HepG2 (cell line): ENCODE data around the gene PRKAR1A. TPM values are rescaled to one million over a fixed set of nuclear protein-coding genes. Genes with fewer than 3 reads are reported as not detected.

Experiments
- ELF4 ChIP-seq: sonication (generic); formaldehyde crosslinking; IDR thresholded peaks from 2 replicates; pipeline ENCODE4 v1.5.0; 2020; ENCODE audit warnings: missing genetic modification reagents, mild to moderate bottlenecking, moderate library complexity, borderline replicate concordance
- HDAC6 ChIP-seq: fragments of 200-600 bp; sonication (generic); IDR thresholded peaks from 2 replicates; pipeline ENCODE4 v1.7.0; 2017; ENCODE audit warnings: mild to moderate bottlenecking, antibody characterized with exemption, low read length, low read depth
- HMGXB3 ChIP-seq: sonication (generic); formaldehyde crosslinking; IDR thresholded peaks from 2 replicates; pipeline ENCODE4 v1.4.0; 2020; ENCODE audit warnings: missing genetic modification reagents, borderline replicate concordance
- ISX ChIP-seq: sonication (generic); formaldehyde crosslinking; conservative IDR thresholded peaks from 2 replicates; pipeline ENCODE4 v1.5.0; 2020; ENCODE audit warnings: missing genetic modification reagents
- SIN3A ChIP-seq: IDR thresholded peaks from 2 replicates; pipeline ENCODE4 v1.6.1; 2011; ENCODE audit warnings: low read depth, mild to moderate bottlenecking, control low read depth, low read length, borderline replicate concordance
- XBP1 ChIP-seq: sonication (generic); formaldehyde crosslinking; IDR thresholded peaks from 2 replicates; pipeline ENCODE4 v1.5.0; 2020; ENCODE audit warnings: missing genetic modification reagents
- ZBTB25 ChIP-seq: IDR thresholded peaks from 2 replicates; pipeline ENCODE4 v1.6.1; 2018; ENCODE audit warnings: missing genetic modification reagents
- ZBTB42 ChIP-seq: sonication (generic); formaldehyde crosslinking; IDR thresholded peaks from 2 replicates; pipeline ENCODE4 v1.5.0; 2020; ENCODE audit warnings: mild to moderate bottlenecking, missing genetic modification reagents
- ZNF407 ChIP-seq: sonication (generic); formaldehyde crosslinking; IDR thresholded peaks from one replicate; pipeline ENCODE4 v1.5.1; 2020; ENCODE audit warnings: mild to moderate bottlenecking, missing genetic modification reagents; ENCODE audit errors: not compliant biosample characterization
- ZNF431 ChIP-seq: sonication (generic); formaldehyde crosslinking; IDR thresholded peaks from 2 replicates; pipeline ENCODE4 v1.9.0; 2022; ENCODE audit warnings: missing genetic modification reagents, low read depth, mild to moderate bottlenecking, borderline replicate concordance
- ZNF546 ChIP-seq: sonication (generic); formaldehyde crosslinking; conservative IDR thresholded peaks from 2 replicates; pipeline ENCODE4 v1.8.1; 2023; ENCODE audit warnings: mild to moderate bottlenecking, missing genetic modification reagents
- ZNF703 ChIP-seq: sonication (generic); formaldehyde crosslinking; IDR thresholded peaks from 2 replicates; pipeline ENCODE4 v1.5.1; 2020; ENCODE audit warnings: missing genetic modification reagents, mild to moderate bottlenecking, moderate library complexity, borderline replicate concordance
- ZNF737 ChIP-seq: sonication (generic); formaldehyde crosslinking; IDR thresholded peaks from 2 replicates; pipeline ENCODE4 v1.5.0; 2020; ENCODE audit warnings: missing genetic modification reagents, mild to moderate bottlenecking, borderline replicate concordance
- ZNF782 ChIP-seq: sonication (generic); formaldehyde crosslinking; IDR thresholded peaks from 2 replicates; pipeline ENCODE4 v1.4.0; 2020; ENCODE audit warnings: missing genetic modification reagents, mild to moderate bottlenecking, borderline replicate concordance
- polyA plus RNA-seq, 8 experiments: library from polyadenylated mRNA; depleted of rRNA in 3 of 8; stranded (reverse) in 7 of 8; unstranded in 1 of 8; fragments of >200 nt; fragmentation: Illumina TruSeq in 4 of 8; extraction: Trizol in 4 of 8; gene quantifications; 2 replicates each; pipeline versions ENCODE4 v1.2.1 to v1.2.3, GENCODE V29; 2011 to 2016; ENCODE audit warnings: low read depth in 4 of 8, missing spikeins in 1 of 8, mixed read lengths in 1 of 8; ENCODE audit not compliant: insufficient read depth in 1 of 8
- total RNA-seq, 5 experiments: library from RNA; depleted of rRNA; stranded (reverse); fragments of >200 nt; fragmentation: Illumina TruSeq; extraction: Trizol; gene quantifications; 2 replicates each; pipeline ENCODE4 v1.2.3, GENCODE V29; 2016; ENCODE audit warnings: low read depth in 1 of 5

PRKAR1A gene
- total and polyA plus RNA-seq, 2 of the 13 experiments (the other 11 are each of a cell fraction or from before 2014, with no cell fraction given): 265 to 266 TPM

- no peak for TF ChIP-seq ZBTB25 (CRISPR knock-in tag)
- 0 out of 2 replicates have a peak, but pooled peaks have one; percentile 19 for TF ChIP-seq ZBTB42 (CRISPR knock-in tag)
- no peak for TF ChIP-seq ZNF431 (CRISPR knock-in tag)
- TF ChIP-seq XBP1 (CRISPR knock-in tag): no peak
- TF ChIP-seq ZNF737 (CRISPR knock-in tag): no peak
- TF ChIP-seq ZNF407 (CRISPR knock-in tag): peak; percentile 5
- TF ChIP-seq ZNF703 (CRISPR knock-in tag): peak; percentile 37
- TF ChIP-seq ZNF782 (CRISPR knock-in tag): peak; percentile 17; the same call in 1 of the 2 replicates
- peak; percentile 76; the same call in 1 of the 2 replicates for TF ChIP-seq ELF4
- TF ChIP-seq ISX (CRISPR knock-in tag): no peak
- 0 out of 2 replicates have a peak, but pooled peaks have one; percentile 31 for TF ChIP-seq SIN3A
- no peak; the same call in 1 of the 2 replicates for TF ChIP-seq HMGXB3 (CRISPR knock-in tag)
- peak; percentile 57; the same call in 1 of the 2 replicates for TF ChIP-seq ZNF546 (CRISPR knock-in tag)
- no peak for TF ChIP-seq HDAC6
These were observed 87.4 kb downstream of the PRKAR1A start (continued) for GRCh38 chr17:68599552-68600066.
